Measurements from ENCODE around the gene GLRX. TPM values are rescaled to one million over a fixed set of nuclear protein-coding genes. Genes with fewer than 3 reads are reported as not detected.

The GLRX gene
- total RNA-seq, 1 donor from 2014 or later: 27.5 TPM

DNA sequence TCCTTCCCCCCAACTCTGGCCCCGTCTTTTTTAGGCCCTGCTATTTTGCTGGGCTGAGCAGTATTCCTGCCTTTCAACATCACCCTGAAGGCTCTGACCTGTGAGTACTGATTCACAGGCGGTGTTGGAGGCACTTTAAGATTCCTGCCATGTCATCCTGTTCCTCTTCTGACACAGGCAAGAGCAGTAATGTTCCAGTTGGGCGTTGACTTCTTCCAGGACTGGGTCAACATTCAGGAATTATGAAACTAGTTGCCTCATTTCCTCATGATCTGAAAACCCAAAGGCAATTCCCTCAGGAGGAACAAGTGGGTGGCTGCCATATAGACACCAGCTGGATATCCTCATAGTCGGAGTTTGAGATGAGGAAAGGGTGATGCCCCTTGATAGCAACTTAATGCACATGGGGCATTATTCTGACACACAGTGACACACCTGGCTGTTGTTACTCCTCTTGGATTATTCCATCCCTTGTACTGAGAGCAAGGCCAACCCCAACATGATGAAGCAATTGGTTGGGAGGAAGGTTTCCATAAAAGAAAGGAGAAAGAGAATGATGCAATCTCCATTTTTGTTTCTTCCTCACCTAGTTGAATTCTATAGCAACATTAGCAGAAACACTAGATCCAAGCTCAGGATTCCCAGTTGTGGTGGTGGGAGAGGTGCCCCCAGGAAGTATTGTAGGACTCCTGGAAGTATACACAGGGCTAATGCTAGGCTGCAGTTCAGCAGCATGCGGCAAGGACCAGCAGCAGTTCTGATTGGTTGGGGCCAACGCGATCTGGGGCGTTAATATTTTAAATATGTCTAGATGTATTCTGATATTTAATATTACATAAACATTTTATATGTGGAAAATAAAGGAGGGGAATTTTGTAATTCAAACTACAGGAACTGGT is 19.6 kb upstream of the GLRX start:
- DNase-seq (ENCODE audit: low spot score): no peak
- Mint-ChIP-seq H3K27ac (ENCODE audit: unreplicated experiment) (no peak overlapping the region), H3K36me3 (ENCODE audit: low read depth, unreplicated experiment) (peaks cover 4% of the 10 kb centered on the region), H3K27me3 (ENCODE audit: unreplicated experiment) (no peaks in the 10 kb centered on the region), H3K4me3 (ENCODE audit: unreplicated experiment) (no peak overlapping the region), H3K9me3 (ENCODE audit: unreplicated experiment) (no peaks in the 10 kb centered on the region), H3K4me1 (ENCODE audit: unreplicated experiment) (peaks cover 8% of the 10 kb centered on the region)
- no peak for TF ChIP-seq CTCF (IDR thresholded peaks at IDR 0.05; ENCODE audit: unreplicated experiment)

GRCh38 chr5:95840956-95841705 is 18.6 kb upstream of the GLRX start:
- Mint-ChIP-seq H3K4me1 (ENCODE audit: unreplicated experiment) (peaks cover 8% of the 10 kb centered on the region), H3K4me3 (ENCODE audit: unreplicated experiment) (no peak overlapping the region), H3K36me3 (ENCODE audit: low read depth, unreplicated experiment) (peaks cover 4% of the 10 kb centered on the region)

GRCh38 chr5:95839658-95840057 is 17.1 kb upstream of the GLRX start:
- no peak for DNase-seq (ENCODE audit: low spot score)
- Mint-ChIP-seq H3K27me3 (ENCODE audit: unreplicated experiment) (peaks cover 3% of the 10 kb centered on the region), H3K9me3 (ENCODE audit: unreplicated experiment) (no peaks in the 10 kb centered on the region), H3K4me3 (ENCODE audit: unreplicated experiment) (no peak overlapping the region), H3K27ac (ENCODE audit: unreplicated experiment) (no peak overlapping the region), H3K4me1 (ENCODE audit: unreplicated experiment) (peaks cover 14% of the 10 kb centered on the region), H3K36me3 (ENCODE audit: low read depth, unreplicated experiment) (peaks cover 4% of the 10 kb centered on the region)
- TF ChIP-seq CTCF (IDR thresholded peaks at IDR 0.05; ENCODE audit: unreplicated experiment): no peak

More at GRCh38 chr5:95840956-95841705, 18.6 kb upstream of the GLRX start:
- H3K27ac Mint-ChIP-seq (ENCODE audit: unreplicated experiment): no peak overlapping the region
- no peaks in the 10 kb centered on the region for H3K27me3 Mint-ChIP-seq (ENCODE audit: unreplicated experiment)
- TF ChIP-seq CTCF (IDR thresholded peaks at IDR 0.05; ENCODE audit: unreplicated experiment): no peak
- H3K9me3 Mint-ChIP-seq (ENCODE audit: unreplicated experiment): no peaks in the 10 kb centered on the region
- DNase-seq (ENCODE audit: low spot score): no peak

GRCh38 chr5:95838556-95838955 is 16.0 kb upstream of the GLRX start:
- Mint-ChIP-seq H3K4me3 (ENCODE audit: unreplicated experiment) (no peak overlapping the region), H3K36me3 (ENCODE audit: low read depth, unreplicated experiment) (peaks cover 4% of the 10 kb centered on the region), H3K9me3 (ENCODE audit: unreplicated experiment) (no peaks in the 10 kb centered on the region), H3K4me1 (ENCODE audit: unreplicated experiment) (peaks cover 16% of the 10 kb centered on the region), H3K27me3 (ENCODE audit: unreplicated experiment) (peaks cover 3% of the 10 kb centered on the region), H3K27ac (ENCODE audit: unreplicated experiment) (no peak overlapping the region)
- no peak for DNase-seq (ENCODE audit: low spot score)
- no peak for TF ChIP-seq CTCF (IDR thresholded peaks at IDR 0.05; ENCODE audit: unreplicated experiment)

Measured in endothelial cell (in vitro differentiated cells).